Activated CD8-positive, alpha-beta memory T cell treated with anti-CD3 and anti-CD28 coated beads for 1 hour (primary cell): ENCODE data around the gene BMPR1B.

Experiments
- DNase-seq, 2 donors: peaks; one replicate each; pipeline ENCODE4 v3.0.0-alpha.2; 2020; ENCODE audit warnings: low read depth in 1 of 2; ENCODE audit errors: extremely low read depth in 1 of 2

Gene BMPR1B

GRCh38 chr4:94762326-94762725 is 4.6 kb downstream of the BMPR1B start:
- DNase-seq: no peak

GRCh38 chr4:94763005-94763404 is 5.2 kb downstream of the BMPR1B start:
- DNase-seq: no peak

- no peak for DNase-seq
Measured at GRCh38 chr4:94763500-94763899, 5.7 kb downstream of the BMPR1B start.

GRCh38 chr4:94764069-94764468 is 6.3 kb downstream of the BMPR1B start:
- no peak for DNase-seq

GRCh38 chr4:94765174-94765573 is 7.4 kb downstream of the BMPR1B start:
- DNase-seq: no peak

GRCh38 chr4:94765648-94766047 is 7.9 kb downstream of the BMPR1B start:
- DNase-seq: no peak

GRCh38 chr4:94766856-94767255 is 9.1 kb downstream of the BMPR1B start:
- DNase-seq: no peak

- DNase-seq: no peak
Measured at GRCh38 chr4:94767446-94767845, 9.7 kb downstream of the BMPR1B start.

GRCh38 chr4:94782707-94783106 is 25.0 kb downstream of the BMPR1B start:
- no peak for DNase-seq

GRCh38 chr4:94791701-94792100 is 33.9 kb downstream of the BMPR1B start:
- no peak for DNase-seq

- DNase-seq: no peak
Measured at GRCh38 chr4:94798808-94799207, 41.1 kb downstream of the BMPR1B start.

GRCh38 chr4:94801016-94801415 is 43.3 kb downstream of the BMPR1B start:
- no peak for DNase-seq

GRCh38 chr4:94802091-94802490 is 44.3 kb downstream of the BMPR1B start:
- no peak for DNase-seq

GRCh38 chr4:94803181-94803580 is 45.4 kb downstream of the BMPR1B start:
- DNase-seq: no peak

GRCh38 chr4:94804650-94805049 is 46.9 kb downstream of the BMPR1B start:
- DNase-seq: no peak

GRCh38 chr4:94806376-94806775 is 48.6 kb downstream of the BMPR1B start:
- no peak for DNase-seq

GRCh38 chr4:94811643-94812042 is 53.9 kb downstream of the BMPR1B start:
- DNase-seq: no peak

GRCh38 chr4:94813221-94813620 is 55.5 kb downstream of the BMPR1B start:
- DNase-seq: no peak

- DNase-seq: no peak
Measured at GRCh38 chr4:94814237-94814636, 56.5 kb downstream of the BMPR1B start.

- DNase-seq: no peak
Measured at GRCh38 chr4:94819371-94820168, 61.8 kb downstream of the BMPR1B start.

- DNase-seq: no peak
Measured at GRCh38 chr4:94826206-94826605, 68.5 kb downstream of the BMPR1B start.

GRCh38 chr4:94827481-94828110 is 69.8 kb downstream of the BMPR1B start:
- no peak for DNase-seq

GRCh38 chr4:94828882-94829281 is 71.1 kb downstream of the BMPR1B start:
- no peak for DNase-seq
